ENCODE measurements around the gene AHR. TPM values are rescaled to one million over a fixed set of nuclear protein-coding genes. Genes with fewer than 3 reads are reported as not detected.

AHR gene
- total RNA-seq, 2 donors from 2014 or later, result 26.4 to 30.2 TPM

GRCh38 chr7:17301471-17302456, 3.3 kb downstream of the AHR start:
- ATAC-seq, result no peak
- peak; percentile 34 for DNase-seq

GRCh38 chr7:17302575-17303142, 4.2 kb downstream of the AHR start:
- intact Hi-C loops (cut with DNase I), result no loop called here
- no peak for ATAC-seq
- no peak for DNase-seq

More at GRCh38 chr7:17301471-17302456, 3.3 kb downstream of the AHR start:
- intact Hi-C loops (cut with DNase I), result no loop called here

GRCh38 chr7:17304926-17305325, 6.5 kb downstream of the AHR start:
- intact Hi-C loops (cut with DNase I), result no loop called here
- peak in 1 of 2 donors; percentile 73 for ATAC-seq
- DNase-seq, result no peak

GRCh38 chr7:17305387-17306171, 7.1 kb downstream of the AHR start:
- no peak for ATAC-seq
- no peak for DNase-seq
- intact Hi-C loops (cut with DNase I), result no loop called here

GRCh38 chr7:17307000-17307399, 8.5 kb downstream of the AHR start:
- peak; percentile 61 to 81 for ATAC-seq
- intact Hi-C loops (cut with DNase I), result no loop called here
- no peak for DNase-seq

GRCh38 chr7:17307558-17307957, 9.1 kb downstream of the AHR start:
- intact Hi-C loops (cut with DNase I), result no loop called here
- DNase-seq, result no peak
- ATAC-seq, result no peak

- DNase-seq (no peak), ATAC-seq (no peak)
- intact Hi-C loops (cut with DNase I), result no loop called here
Measured at GRCh38 chr7:17307969-17308648, 9.7 kb downstream of the AHR start.

- intact Hi-C loops (cut with DNase I), result no loop called here
- DNase-seq (no peak), ATAC-seq (no peak)
Measured at GRCh38 chr7:17311194-17311593, 12.7 kb downstream of the AHR start.

GRCh38 chr7:17311952-17312351, 13.5 kb downstream of the AHR start:
- DNase-seq, result no peak
- intact Hi-C loops (cut with DNase I), result no loop called here
- ATAC-seq, result no peak

- no peak for ATAC-seq
- intact Hi-C loops (cut with DNase I), result no loop called here
- DNase-seq, result no peak
Measured at GRCh38 chr7:17312641-17313040, 14.2 kb downstream of the AHR start.

- ATAC-seq, result no peak
- intact Hi-C loops (cut with DNase I), result no loop called here
Measured at GRCh38 chr7:17313194-17313593, 14.7 kb downstream of the AHR start.

GRCh38 chr7:17315974-17316373, 17.5 kb downstream of the AHR start:
- intact Hi-C loops (cut with DNase I), result no loop called here
- no peak for DNase-seq
- ATAC-seq, result no peak

More at GRCh38 chr7:17313194-17313593, 14.7 kb downstream of the AHR start:
- DNase-seq, result no peak

GRCh38 chr7:17318146-17318545, 19.7 kb downstream of the AHR start:
- no peak for DNase-seq
- intact Hi-C loops (cut with DNase I), result no loop called here
- peak in 1 of 2 donors; percentile 27 for ATAC-seq

GRCh38 chr7:17319164-17320101, 21.0 kb downstream of the AHR start:
- no peak for ATAC-seq
- DNase-seq, result no peak
- intact Hi-C loops (cut with DNase I), result no loop called here

- ATAC-seq, result no peak
- intact Hi-C loops (cut with DNase I), result no loop called here
- no peak for DNase-seq
Measured at GRCh38 chr7:17320102-17320497, 21.6 kb downstream of the AHR start.

- DNase-seq, result no peak
- ATAC-seq, result no peak
- intact Hi-C loops (cut with DNase I), result no loop called here
Measured at GRCh38 chr7:17320657-17321056, 22.2 kb downstream of the AHR start.

GRCh38 chr7:17325364-17325763, 26.9 kb downstream of the AHR start:
- DNase-seq (no peak), ATAC-seq (no peak)
- intact Hi-C loops (cut with DNase I), result no loop called here

- ATAC-seq, result no peak
- intact Hi-C loops (cut with DNase I), result no loop called here
- no peak for DNase-seq
Measured at GRCh38 chr7:17326378-17326777, 27.9 kb downstream of the AHR start.

Data from left cardiac atrium (tissue), 4 donors.